CD4-positive, alpha-beta T cell (primary cell): ENCODE data around the gene OSMR. TPM values are rescaled to one million over a fixed set of nuclear protein-coding genes. Genes with fewer than 3 reads are reported as not detected.

Source experiments
- ATAC-seq: fragments of 200-7000 bp; cut with Tn5 transposase; one replicate; pipeline ENCODE4 v1.10.0; 2022; ENCODE audit warnings: mild to moderate bottlenecking; ENCODE audit not compliant: poor library complexity
- CTCF ChIA-PET: fragments of 350-600 bp; sonication (Branson Sonifier 250); formaldehyde crosslinking; loops from one replicate; lab custom pipeline; 2021; ENCODE audit warnings: antibody characterized with exemption, inconsistent platforms; lab: Charles Lee
- POLR2A ChIA-PET: fragments of 350-600 bp; sonication (Branson Sonifier 250); formaldehyde crosslinking; loops from one replicate; lab custom pipeline; 2021; ENCODE audit warnings: antibody characterized with exemption, inconsistent platforms; lab: Charles Lee
- DNase-seq, 14 experiments: peaks; one replicate each; pipeline ENCODE4 v3.0.0-alpha.2; 2013 to 2020; ENCODE audit warnings: mixed read lengths in 2 of 14
- H3K27ac ChIP-seq, 2 donors: one replicate each; pipeline versions ENCODE4 v1.5.1 to v1.7.0; 2013; ENCODE audit warnings: low read length in 2 of 2, low read depth in 1 of 2, mild to moderate bottlenecking in 1 of 2
- H3K27me3 ChIP-seq, 2 experiments: 1 replicate in 1 of 2; 2 replicates in 1 of 2; pipeline versions ENCODE4 v1.6.1 to v1.7.0; 2013; ENCODE audit warnings: low read length in 2 of 2, control low read depth in 1 of 2, mild to moderate bottlenecking in 1 of 2, moderate library complexity in 1 of 2; ENCODE audit not compliant: insufficient read depth in 2 of 2, control insufficient read depth in 1 of 2
- H3K36me3 ChIP-seq: one replicate; pipeline ENCODE4 v1.6.1; 2013; ENCODE audit warnings: low read length, control low read depth; ENCODE audit not compliant: insufficient read depth
- H3K4me1 ChIP-seq: one replicate; pipeline ENCODE4 v1.6.1; 2013; ENCODE audit warnings: low read length, control low read depth; ENCODE audit not compliant: insufficient read depth
- H3K4me3 ChIP-seq: one replicate; pipeline ENCODE4 v1.5.1; 2013; ENCODE audit warnings: mild to moderate bottlenecking, low read length, moderate library complexity
- H3K9me3 ChIP-seq, 2 experiments: 1 replicate in 1 of 2; 2 replicates in 1 of 2; pipeline versions ENCODE4 v1.6.1 to v1.7.0; 2013; ENCODE audit warnings: low read length in 2 of 2, mild to moderate bottlenecking in 2 of 2, control low read depth in 1 of 2, moderate library complexity in 1 of 2; ENCODE audit not compliant: control insufficient read depth in 1 of 2, insufficient read depth in 1 of 2
- H3K27ac Mint-ChIP-seq: one replicate; pipeline ENCODE4 v1.8.0; 2020; ENCODE audit warnings: mixed read lengths
- H3K27me3 Mint-ChIP-seq: one replicate; pipeline ENCODE4 v1.8.0; 2021; ENCODE audit warnings: mixed read lengths
- H3K36me3 Mint-ChIP-seq: one replicate; pipeline ENCODE4 v1.8.0; 2021; ENCODE audit warnings: low read depth, mixed read lengths
- H3K4me1 Mint-ChIP-seq: one replicate; pipeline ENCODE4 v1.8.0; 2021; ENCODE audit warnings: low read depth, mixed read lengths
- H3K4me3 Mint-ChIP-seq: one replicate; pipeline ENCODE4 v1.8.0; 2020; ENCODE audit warnings: mild to moderate bottlenecking, mixed read lengths
- H3K9me3 Mint-ChIP-seq: one replicate; pipeline ENCODE4 v1.8.0; 2020; ENCODE audit warnings: mixed read lengths
- intact Hi-C, 2 experiments: fragments of 100-400 bp; cut with DNase I in 1 of 2; cut with micrococcal nuclease in 1 of 2; formaldehyde crosslinking; loops; one replicate each; pipeline versions ENCODE4 v1.15.1 to v1.9.0; 2023 to 2025; cut with DNase I, micrococcal nuclease
- total RNA-seq, 174 experiments: library from RNA in 2 of 174; stranded (reverse) in 2 of 174; gene quantifications; one replicate each; pipeline ENCODE4 v1.2.3 and lab custom pipeline; 2021 to 2026
- TF ChIP-seq, protein P1 (sequence below): fragments of 200-600 bp; IDR thresholded peaks from one replicate; pipeline ENCODE4 v1.8.0; 2022; ENCODE audit warnings: antibody characterized with exemption, mild to moderate bottlenecking

Gene OSMR
- total RNA-seq, 2 experiments from 2014 or later, result not detected

DNA sequence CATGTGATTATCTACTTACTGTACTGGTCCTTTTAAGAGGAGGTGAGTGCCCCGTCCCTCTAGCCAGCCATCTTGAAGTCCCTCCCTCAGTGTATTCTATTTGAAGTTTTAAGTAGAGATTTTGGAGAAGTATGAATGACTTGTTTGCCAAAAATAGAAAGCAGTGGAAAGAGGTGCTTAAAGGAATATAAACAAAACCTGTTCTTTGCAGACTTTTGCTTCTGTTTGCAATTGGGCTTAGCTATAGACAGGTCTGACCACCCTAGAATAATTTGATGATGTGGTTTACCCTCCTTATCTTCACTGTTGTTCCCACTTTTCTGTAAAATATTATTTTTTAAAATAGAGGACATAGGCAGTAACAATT lies 21.2 kb downstream of the OSMR start:
- POLR2A ChIA-PET, result no interaction called here
- H3K27ac Mint-ChIP-seq, result no peak overlapping the region
- Histone ChIP-seq H3K27ac (no peak overlapping the region), H3K9me3 (peaks cover 16 to 27% of the 10 kb centered on the region in 2 experiments), H3K4me3 (no peak overlapping the region), H3K36me3 (no peaks in the 10 kb centered on the region), H3K4me1 (no peaks in the 10 kb centered on the region), H3K27me3 (peaks cover 7 to 12% of the 10 kb centered on the region in 2 experiments)
- H3K4me3 Mint-ChIP-seq, result no peak overlapping the region
- ATAC-seq (no peak), DNase-seq (no peak)
- peaks cover 28% of the 10 kb centered on the region for H3K27me3 Mint-ChIP-seq
- intact Hi-C loops, result no loop called here
- peaks cover 4% of the 10 kb centered on the region for H3K36me3 Mint-ChIP-seq
- TF ChIP-seq, protein P1, sequence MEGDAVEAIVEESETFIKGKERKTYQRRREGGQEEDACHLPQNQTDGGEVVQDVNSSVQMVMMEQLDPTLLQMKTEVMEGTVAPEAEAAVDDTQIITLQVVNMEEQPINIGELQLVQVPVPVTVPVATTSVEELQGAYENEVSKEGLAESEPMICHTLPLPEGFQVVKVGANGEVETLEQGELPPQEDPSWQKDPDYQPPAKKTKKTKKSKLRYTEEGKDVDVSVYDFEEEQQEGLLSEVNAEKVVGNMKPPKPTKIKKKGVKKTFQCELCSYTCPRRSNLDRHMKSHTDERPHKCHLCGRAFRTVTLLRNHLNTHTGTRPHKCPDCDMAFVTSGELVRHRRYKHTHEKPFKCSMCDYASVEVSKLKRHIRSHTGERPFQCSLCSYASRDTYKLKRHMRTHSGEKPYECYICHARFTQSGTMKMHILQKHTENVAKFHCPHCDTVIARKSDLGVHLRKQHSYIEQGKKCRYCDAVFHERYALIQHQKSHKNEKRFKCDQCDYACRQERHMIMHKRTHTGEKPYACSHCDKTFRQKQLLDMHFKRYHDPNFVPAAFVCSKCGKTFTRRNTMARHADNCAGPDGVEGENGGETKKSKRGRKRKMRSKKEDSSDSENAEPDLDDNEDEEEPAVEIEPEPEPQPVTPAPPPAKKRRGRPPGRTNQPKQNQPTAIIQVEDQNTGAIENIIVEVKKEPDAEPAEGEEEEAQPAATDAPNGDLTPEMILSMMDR, result no peak
- CTCF ChIA-PET, result no interaction called here
- H3K9me3 Mint-ChIP-seq, result peaks cover 14% of the 10 kb centered on the region
- no peaks in the 10 kb centered on the region for H3K4me1 Mint-ChIP-seq

DNA sequence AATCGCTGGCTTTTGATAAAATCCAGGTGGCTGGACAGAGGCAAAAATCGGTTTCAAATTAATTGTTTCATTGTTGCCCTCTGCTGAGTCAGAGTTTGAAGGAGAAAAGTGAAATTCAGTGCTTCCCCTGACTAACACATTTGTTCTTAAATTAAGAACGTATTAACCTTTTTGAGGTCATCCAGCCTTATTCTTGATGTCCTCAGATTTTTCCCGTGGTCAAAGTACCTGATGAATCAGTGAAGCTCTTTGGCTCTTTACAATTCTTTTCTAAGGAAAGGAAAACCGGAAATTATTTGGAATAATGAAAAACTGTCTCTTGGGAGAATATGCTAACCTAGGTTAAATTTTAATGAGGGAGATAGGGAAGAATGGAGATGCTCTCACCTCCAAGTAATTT lies 21.6 kb downstream of the OSMR start:
- intact Hi-C loops, result no loop called here
- no peak overlapping the region for H3K4me3 ChIP-seq
- Mint-ChIP-seq H3K36me3 (peaks cover 4% of the 10 kb centered on the region), H3K9me3 (peaks cover 14% of the 10 kb centered on the region), H3K27me3 (peaks cover 32% of the 10 kb centered on the region), H3K4me1 (no peaks in the 10 kb centered on the region), H3K27ac (no peak overlapping the region), H3K4me3 (no peak overlapping the region)
- ChIA-PET CTCF (no interaction called here), POLR2A (no interaction called here)
- no peaks in the 10 kb centered on the region for H3K4me1 ChIP-seq
- peaks cover 16 to 27% of the 10 kb centered on the region in 2 experiments for H3K9me3 ChIP-seq
- peaks cover 7 to 16% of the 10 kb centered on the region in 2 experiments for H3K27me3 ChIP-seq
- H3K27ac ChIP-seq, result no peak overlapping the region
- no peaks in the 10 kb centered on the region for H3K36me3 ChIP-seq
- TF ChIP-seq, protein P1, result no peak
- no peak for DNase-seq
- ATAC-seq, result no peak

DNA sequence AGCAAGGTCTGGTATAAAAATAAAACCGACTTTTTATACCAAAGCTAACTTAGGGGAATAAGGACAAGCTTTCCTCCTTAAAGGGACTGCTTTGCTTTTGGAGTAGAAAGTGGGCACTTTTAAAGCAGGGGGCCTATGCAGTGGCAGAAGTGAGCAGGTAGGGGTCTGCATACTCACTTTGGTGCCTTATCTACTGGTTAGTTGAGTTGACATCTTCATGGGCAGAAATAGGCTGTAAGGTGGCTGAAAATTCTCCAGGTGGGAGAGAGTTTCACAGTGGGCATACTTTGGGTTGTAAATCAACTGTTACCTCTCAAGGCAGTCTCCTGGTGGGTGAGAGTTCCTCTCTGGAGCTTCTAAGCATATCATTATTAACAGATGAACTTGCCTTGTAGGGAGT lies 24.8 kb downstream of the OSMR start:
- Mint-ChIP-seq H3K27me3 (peaks cover 55% of the 10 kb centered on the region), H3K4me1 (no peaks in the 10 kb centered on the region), H3K9me3 (peaks cover 2% of the 10 kb centered on the region), H3K4me3 (no peak overlapping the region), H3K36me3 (no peaks in the 10 kb centered on the region), H3K27ac (no peak overlapping the region)
- intact Hi-C loops, result no loop called here
- CTCF ChIA-PET, result no interaction called here
- ATAC-seq (no peak), DNase-seq (no peak)
- Histone ChIP-seq H3K4me3 (no peak overlapping the region), H3K9me3 (peaks cover 0 to 14% of the 10 kb centered on the region in 2 experiments), H3K27me3 (peaks cover 7 to 23% of the 10 kb centered on the region in 2 experiments), H3K36me3 (no peaks in the 10 kb centered on the region), H3K27ac (no peak overlapping the region), H3K4me1 (no peaks in the 10 kb centered on the region)
- POLR2A ChIA-PET, result no interaction called here
- TF ChIP-seq, protein P1, result no peak
